Measurements from ENCODE around the gene GPR89B. TPM values are rescaled to one million over a fixed set of nuclear protein-coding genes. Genes with fewer than 3 reads are reported as not detected.
"Not testable (repeated sequence)": the region's sequence is repeated elsewhere in the genome, so short reads cannot be mapped to it uniquely, and the experiment has no call there.

Gene GPR89B
- polyA plus RNA-seq, 3 donors: 2.5 to 7.7 (median 7.7) TPM

DNA sequence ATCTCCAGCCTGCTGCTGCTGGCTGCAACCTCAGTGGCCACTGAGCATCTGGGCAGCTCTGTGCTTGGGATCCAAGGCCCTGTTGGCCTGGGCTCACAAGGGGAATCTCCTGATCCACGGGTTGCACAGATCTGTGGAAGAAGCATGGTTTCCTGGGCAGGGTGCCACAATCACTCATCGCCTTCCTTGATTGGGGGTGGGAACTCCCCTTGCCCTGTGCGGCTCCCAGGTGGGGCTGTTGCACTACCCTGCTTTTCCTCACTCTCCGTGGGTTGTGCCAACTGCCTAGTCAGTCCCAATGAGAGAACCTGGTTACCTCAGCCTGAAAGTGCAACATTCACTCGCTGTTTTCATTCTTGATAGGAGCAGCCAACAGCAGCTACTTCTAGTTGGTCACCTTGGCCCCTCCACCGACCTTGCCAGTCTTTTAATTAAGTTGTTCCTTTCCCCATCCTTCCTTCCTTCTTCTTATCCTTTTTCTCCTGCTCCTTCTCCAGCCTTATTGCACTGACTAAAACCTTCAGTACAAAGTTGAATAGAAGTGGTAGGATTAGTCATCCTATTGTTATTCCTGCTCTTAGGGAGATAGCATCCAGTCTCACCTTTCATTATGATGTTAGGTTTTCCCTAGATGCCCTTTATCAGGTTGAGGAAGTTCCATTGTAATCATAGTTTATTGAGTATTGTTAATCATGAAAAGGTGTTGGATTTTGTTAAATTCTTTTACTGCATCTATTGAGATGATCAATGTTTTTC, 50.9 kb downstream of the GPR89B start:
- H3K4me1 Mint-ChIP-seq; H3K36me3 ChIP-seq (replicated peaks in 1 of 2; ENCODE audit: control insufficient read depth in 1 of 2, insufficient read depth in 2 of 2, low read length in 2 of 2); DNase-seq; H4K20me1 ChIP-seq (ENCODE audit: insufficient read depth, low read length); H3K27ac ChIP-seq (ENCODE audit: low read depth in 1 of 2, low read length in 2 of 2); H3K27me3 ChIP-seq (ENCODE audit: control insufficient read depth in 2 of 2, insufficient read depth in 2 of 2, low read length in 2 of 2); intact Hi-C loops (cut with micrococcal nuclease); H3K4me1 ChIP-seq (ENCODE audit: control insufficient read depth in 1 of 2, insufficient read depth in 2 of 2, low read length in 2 of 2); H3K27me3 Mint-ChIP-seq (ENCODE audit: low read depth in 3 of 3); H3K9me3 ChIP-seq (replicated peaks in 1 of 2; ENCODE audit: control insufficient read depth in 1 of 2, insufficient read depth in 1 of 2, low read length in 2 of 2); H3K79me2 ChIP-seq (ENCODE audit: insufficient read depth, low read length); H2AFZ ChIP-seq (ENCODE audit: insufficient read depth, low read depth, low read length, poor library complexity, severe bottlenecking); H3K4me3 ChIP-seq (replicated peaks in 1 of 3; ENCODE audit: low read depth in 2 of 3, low read length in 3 of 3); H3K4me3 Mint-ChIP-seq; H3K9ac ChIP-seq (ENCODE audit: insufficient read depth, low read length, poor library complexity, severe bottlenecking); H3K9me3 Mint-ChIP-seq; H3K4me2 ChIP-seq (replicated peaks; ENCODE audit: extremely low read depth, low read length, poor library complexity, severe bottlenecking): not testable (repeated sequence)
- peaks cover 22 to 23% of the 10 kb centered on the region in 2 donors for H3K36me3 Mint-ChIP-seq
- peak overlapping the region in 1 of 7 donors; percentile 35 for H3K27ac Mint-ChIP-seq
- 100% methylated on average over 1 of the region's 6 CpGs for WGBS (ENCODE audit: insufficient coverage)

- H3K4me1 Mint-ChIP-seq; H3K4me1 ChIP-seq (ENCODE audit: control insufficient read depth in 1 of 2, insufficient read depth in 2 of 2, low read length in 2 of 2); H3K27me3 ChIP-seq (ENCODE audit: control insufficient read depth in 2 of 2, insufficient read depth in 2 of 2, low read length in 2 of 2); H3K36me3 ChIP-seq (replicated peaks in 1 of 2; ENCODE audit: control insufficient read depth in 1 of 2, insufficient read depth in 2 of 2, low read length in 2 of 2); H3K27ac Mint-ChIP-seq; H3K27ac ChIP-seq (ENCODE audit: low read depth in 1 of 2, low read length in 2 of 2); H4K20me1 ChIP-seq (ENCODE audit: insufficient read depth, low read length); H3K9me3 Mint-ChIP-seq; intact Hi-C loops (cut with micrococcal nuclease); H3K4me3 ChIP-seq (replicated peaks in 1 of 3; ENCODE audit: low read depth in 2 of 3, low read length in 3 of 3); H3K4me3 Mint-ChIP-seq; H3K9me3 ChIP-seq (replicated peaks in 1 of 2; ENCODE audit: control insufficient read depth in 1 of 2, insufficient read depth in 1 of 2, low read length in 2 of 2); H2AFZ ChIP-seq (ENCODE audit: insufficient read depth, low read depth, low read length, poor library complexity, severe bottlenecking); H3K79me2 ChIP-seq (ENCODE audit: insufficient read depth, low read length); H3K27me3 Mint-ChIP-seq (ENCODE audit: low read depth in 3 of 3); DNase-seq; H3K9ac ChIP-seq (ENCODE audit: insufficient read depth, low read length, poor library complexity, severe bottlenecking); H3K4me2 ChIP-seq (replicated peaks; ENCODE audit: extremely low read depth, low read length, poor library complexity, severe bottlenecking): not testable (repeated sequence)
- WGBS (ENCODE audit: insufficient coverage): no CpG with 5 or more reads among the region's 2 CpGs
- peaks cover 5 to 13% of the 10 kb centered on the region in 2 donors for H3K36me3 Mint-ChIP-seq
Measured at GRCh38 chr1:147985374-147985773, 57.2 kb downstream of the GPR89B start.

GRCh38 chr1:147987893-147988292, 59.7 kb downstream of the GPR89B start:
- H3K4me3 ChIP-seq (replicated peaks in 1 of 3; ENCODE audit: low read depth in 2 of 3, low read length in 3 of 3); H3K27ac ChIP-seq (ENCODE audit: low read depth in 1 of 2, low read length in 2 of 2); H3K79me2 ChIP-seq (ENCODE audit: insufficient read depth, low read length); H3K36me3 ChIP-seq (replicated peaks in 1 of 2; ENCODE audit: control insufficient read depth in 1 of 2, insufficient read depth in 2 of 2, low read length in 2 of 2); H3K4me1 Mint-ChIP-seq; H3K9me3 ChIP-seq (replicated peaks in 1 of 2; ENCODE audit: control insufficient read depth in 1 of 2, insufficient read depth in 1 of 2, low read length in 2 of 2); H2AFZ ChIP-seq (ENCODE audit: insufficient read depth, low read depth, low read length, poor library complexity, severe bottlenecking); H3K4me3 Mint-ChIP-seq; H3K9me3 Mint-ChIP-seq; H3K9ac ChIP-seq (ENCODE audit: insufficient read depth, low read length, poor library complexity, severe bottlenecking); H3K27me3 Mint-ChIP-seq (ENCODE audit: low read depth in 3 of 3); DNase-seq; H4K20me1 ChIP-seq (ENCODE audit: insufficient read depth, low read length); H3K4me2 ChIP-seq (replicated peaks; ENCODE audit: extremely low read depth, low read length, poor library complexity, severe bottlenecking); H3K27me3 ChIP-seq (ENCODE audit: control insufficient read depth in 2 of 2, insufficient read depth in 2 of 2, low read length in 2 of 2); H3K36me3 Mint-ChIP-seq; H3K27ac Mint-ChIP-seq; H3K4me1 ChIP-seq (ENCODE audit: control insufficient read depth in 1 of 2, insufficient read depth in 2 of 2, low read length in 2 of 2); intact Hi-C loops (cut with micrococcal nuclease): not testable (repeated sequence)
- no CpG with 5 or more reads among the region's 3 CpGs for WGBS (ENCODE audit: insufficient coverage)

DNA sequence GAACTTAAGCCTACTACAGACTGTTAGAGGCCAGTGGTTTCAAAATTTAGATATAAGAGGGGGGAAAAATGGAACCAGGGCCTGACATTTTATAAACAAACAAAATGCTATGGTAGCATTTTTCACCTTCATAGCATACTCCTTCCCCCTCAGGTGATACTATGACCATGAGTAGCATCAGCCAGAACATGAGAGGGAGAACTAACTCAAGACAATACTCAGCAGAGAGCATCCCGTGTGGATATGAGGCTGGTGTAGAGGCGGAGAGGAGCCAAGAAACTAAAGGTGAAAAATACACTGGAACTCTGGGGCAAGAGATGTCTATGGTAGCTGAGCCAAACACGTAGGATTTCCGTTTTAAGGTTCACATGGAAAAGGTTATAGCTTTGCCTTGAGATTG, 64.7 kb downstream of the GPR89B start:
- DNase-seq; H4K20me1 ChIP-seq (ENCODE audit: insufficient read depth, low read length); H3K4me1 Mint-ChIP-seq; H3K4me2 ChIP-seq (replicated peaks; ENCODE audit: extremely low read depth, low read length, poor library complexity, severe bottlenecking); H3K9ac ChIP-seq (ENCODE audit: insufficient read depth, low read length, poor library complexity, severe bottlenecking); H3K4me1 ChIP-seq (ENCODE audit: control insufficient read depth in 1 of 2, insufficient read depth in 2 of 2, low read length in 2 of 2); H2AFZ ChIP-seq (ENCODE audit: insufficient read depth, low read depth, low read length, poor library complexity, severe bottlenecking); H3K9me3 ChIP-seq (replicated peaks in 1 of 2; ENCODE audit: control insufficient read depth in 1 of 2, insufficient read depth in 1 of 2, low read length in 2 of 2); H3K27ac Mint-ChIP-seq; H3K9me3 Mint-ChIP-seq; H3K4me3 ChIP-seq (replicated peaks in 1 of 3; ENCODE audit: low read depth in 2 of 3, low read length in 3 of 3); intact Hi-C loops (cut with micrococcal nuclease); H3K4me3 Mint-ChIP-seq; H3K27ac ChIP-seq (ENCODE audit: low read depth in 1 of 2, low read length in 2 of 2); H3K27me3 Mint-ChIP-seq (ENCODE audit: low read depth in 3 of 3); H3K79me2 ChIP-seq (ENCODE audit: insufficient read depth, low read length); H3K27me3 ChIP-seq (ENCODE audit: control insufficient read depth in 2 of 2, insufficient read depth in 2 of 2, low read length in 2 of 2); H3K36me3 ChIP-seq (replicated peaks in 1 of 2; ENCODE audit: control insufficient read depth in 1 of 2, insufficient read depth in 2 of 2, low read length in 2 of 2): not testable (repeated sequence)
- no CpG with 5 or more reads among the region's 4 CpGs for WGBS (ENCODE audit: insufficient coverage)
- H3K36me3 Mint-ChIP-seq: peaks cover 6 to 10% of the 10 kb centered on the region in 2 donors

Measured in CD14-positive monocyte (primary cell).